GM19023 (cell line): ENCODE measurements around the gene METRN.

ENCODE experiments used
- ATAC-seq: cut with Tn5 transposase; IDR thresholded peaks from one replicate; pipeline ENCODE4 v1.9.1; 2021; ENCODE audit warnings: mild to moderate bottlenecking, moderate library complexity; ENCODE audit not compliant: unreplicated experiment

Gene METRN

DNA sequence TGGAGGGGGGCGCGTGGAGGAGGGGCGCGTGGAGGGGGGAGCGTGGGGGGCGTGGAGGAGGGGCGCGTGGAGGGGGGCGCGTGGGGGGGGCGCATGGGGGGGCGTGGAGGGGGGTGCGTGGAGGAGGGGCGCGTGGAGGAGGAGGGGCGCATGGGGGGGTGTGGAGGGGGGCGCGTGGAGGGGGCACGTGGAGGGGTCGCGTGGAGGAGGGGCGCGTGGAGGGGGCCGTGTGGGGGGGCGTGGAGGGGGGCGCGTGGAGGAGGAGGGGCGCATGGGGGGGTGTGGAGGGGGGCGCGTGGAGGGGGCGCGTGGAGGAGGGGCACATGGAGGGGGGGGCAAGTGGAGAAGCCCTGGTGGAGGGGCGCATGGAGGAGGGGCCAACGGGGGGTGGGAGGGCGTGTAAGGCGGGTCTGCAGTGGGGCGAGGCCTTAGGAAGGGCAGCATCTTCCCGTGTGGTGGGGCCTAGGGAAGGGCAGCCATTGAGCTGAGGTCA, 52.9 kb downstream of the METRN start:
- ATAC-seq: no peak

DNA sequence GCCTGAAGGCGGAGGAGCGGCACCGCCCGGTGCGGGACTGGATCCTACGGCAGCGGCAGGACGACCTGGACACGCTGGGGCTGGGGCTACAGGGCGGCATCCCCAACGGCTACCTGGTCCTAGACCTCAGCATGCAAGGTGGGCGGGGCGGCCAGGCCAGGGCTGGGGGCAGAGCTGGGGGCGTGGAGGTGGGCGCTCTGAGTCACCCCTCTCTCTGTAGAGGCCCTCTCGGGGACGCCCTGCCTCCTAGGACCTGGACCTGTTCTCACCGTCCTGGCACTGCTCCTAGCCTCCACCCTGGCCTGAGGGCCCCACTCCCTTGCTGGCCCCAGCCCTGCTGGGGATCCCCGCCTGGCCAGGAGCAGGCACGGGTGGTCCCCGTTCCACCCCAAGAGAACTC, 53.5 kb downstream of the METRN start:
- no peak for ATAC-seq
